NCI-H1436 treated with DMSO at 0.1 percent for 48 hours (cell line): ENCODE measurements around the gene TMOD4.

ENCODE experiments used
- DNase-seq: peaks from one replicate; lab custom pipeline; 2025; lab: John Stamatoyannopoulos, UW

The TMOD4 gene

GRCh38 chr1:151175041-151175741 is 590 bp downstream of the TMOD4 start:
- no peak for DNase-seq

- no peak for DNase-seq
These were observed 4.6 kb downstream of the TMOD4 start for GRCh38 chr1:151171190-151171589.

GRCh38 chr1:151167116-151167515 is 8.7 kb downstream of the TMOD4 start:
- DNase-seq, result no peak

GRCh38 chr1:151166505-151166956 is 9.2 kb downstream of the TMOD4 start:
- DNase-seq, result no peak

- peak; percentile 87 for DNase-seq
These were observed 9.9 kb downstream of the TMOD4 start, which contains the start of the genes LYSMD1 and SCNM1 for GRCh38 chr1:151165738-151166504. TSS of gene LYSMD1 (minus strand) at chr1:151165902. CDS start at chr1:151165258, 644 bp downstream. TSS of gene SCNM1 (plus strand) at chr1:151166144. CDS start at chr1:151166153, 9 bp downstream.

GRCh38 chr1:151165281-151165737 is 10.5 kb downstream of the TMOD4 start:
- no peak for DNase-seq

GRCh38 chr1:151164732-151165280 is 11.0 kb downstream of the TMOD4 start:
- no peak for DNase-seq

- no peak for DNase-seq
These were observed 16.4 kb downstream of the TMOD4 start for GRCh38 chr1:151159373-151159772.

GRCh38 chr1:151158751-151159251 is 17.0 kb downstream of the TMOD4 start:
- no peak for DNase-seq

- DNase-seq, result no peak
These were observed 17.5 kb downstream of the TMOD4 start for GRCh38 chr1:151158326-151158725.

- DNase-seq, result no peak
These were observed 18.7 kb downstream of the TMOD4 start for GRCh38 chr1:151157067-151157531.

- no peak for DNase-seq
These were observed 19.3 kb downstream of the TMOD4 start, which contains the start of gene TNFAIP8L2 for GRCh38 chr1:151156515-151156819. TSS of gene TNFAIP8L2 (plus strand) at chr1:151156649. CDS start at chr1:151158698, 2,049 bp downstream.

- no peak for DNase-seq
These were observed 28.1 kb downstream of the TMOD4 start for GRCh38 chr1:151147665-151148064.

GRCh38 chr1:151147132-151147503 is 28.7 kb downstream of the TMOD4 start:
- DNase-seq, result no peak

- DNase-seq, result peak; percentile 66
These were observed 29.2 kb downstream of the TMOD4 start, which contains the start of gene SEMA6C for GRCh38 chr1:151146412-151147131. TSS of gene SEMA6C (minus strand) at chr1:151146631. CDS start at chr1:151142621, 4,010 bp downstream.

GRCh38 chr1:151146072-151146411 is 29.7 kb downstream of the TMOD4 start:
- no peak for DNase-seq

- DNase-seq, result no peak
These were observed 30.3 kb downstream of the TMOD4 start for GRCh38 chr1:151145304-151146071.

- no peak for DNase-seq
These were observed 31.1 kb downstream of the TMOD4 start for GRCh38 chr1:151144474-151145303.

- no peak for DNase-seq
These were observed 31.8 kb downstream of the TMOD4 start for GRCh38 chr1:151143986-151144385.

- no peak for DNase-seq
These were observed 32.7 kb downstream of the TMOD4 start for GRCh38 chr1:151143057-151143435.
